AG08396 (cell line): Measurements from ENCODE around the gene ANO3.

Experiments used
- DNase-seq: peaks from one replicate; pipeline ENCODE4 v3.0.0; 2012; ENCODE audit warnings: low spot score, mixed read lengths

Gene ANO3

GRCh38 chr11:26359055-26359454 lies 27.1 kb downstream of the ANO3 start:
- no peak for DNase-seq

GRCh38 chr11:26365284-26365683 lies 33.4 kb downstream of the ANO3 start:
- no peak for DNase-seq

DNA sequence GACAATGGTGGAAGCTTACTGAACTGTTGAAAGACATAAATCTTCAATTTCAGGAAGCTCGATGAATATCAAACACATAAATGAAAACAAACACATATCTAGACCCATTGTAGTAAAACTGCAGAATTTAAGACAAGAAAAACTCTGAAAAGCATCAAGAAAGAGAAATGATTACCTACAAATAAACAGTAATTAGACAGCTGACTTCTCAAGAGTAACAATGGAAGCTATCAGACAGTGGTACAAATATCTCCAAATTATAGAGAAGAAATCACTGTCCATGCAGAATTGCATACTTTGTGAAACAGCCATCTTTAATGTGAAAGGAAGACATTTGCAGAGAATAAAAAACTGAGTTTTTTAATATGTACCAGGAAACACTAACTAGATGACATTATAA lies 45.7 kb downstream of the ANO3 start:
- DNase-seq: no peak

DNA sequence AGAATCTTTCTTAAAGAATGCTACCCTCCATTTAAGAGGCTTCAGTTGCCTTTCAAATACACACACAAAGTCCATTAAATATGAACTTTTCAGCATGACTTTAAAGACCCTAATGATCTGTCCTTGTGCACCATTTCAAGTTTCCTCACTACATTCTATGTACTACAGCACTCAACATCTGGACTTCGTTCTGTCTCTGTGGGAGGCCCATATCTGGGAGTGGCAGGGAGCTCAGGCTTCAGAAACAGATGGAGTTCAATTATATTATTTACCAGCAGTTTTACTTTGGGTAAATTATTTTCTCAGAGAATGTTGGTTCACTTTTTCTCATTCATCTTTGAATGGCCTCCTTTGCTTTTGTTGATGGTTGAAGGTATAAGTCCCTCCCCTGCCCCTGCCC lies 67.4 kb downstream of the ANO3 start:
- no peak for DNase-seq

DNA sequence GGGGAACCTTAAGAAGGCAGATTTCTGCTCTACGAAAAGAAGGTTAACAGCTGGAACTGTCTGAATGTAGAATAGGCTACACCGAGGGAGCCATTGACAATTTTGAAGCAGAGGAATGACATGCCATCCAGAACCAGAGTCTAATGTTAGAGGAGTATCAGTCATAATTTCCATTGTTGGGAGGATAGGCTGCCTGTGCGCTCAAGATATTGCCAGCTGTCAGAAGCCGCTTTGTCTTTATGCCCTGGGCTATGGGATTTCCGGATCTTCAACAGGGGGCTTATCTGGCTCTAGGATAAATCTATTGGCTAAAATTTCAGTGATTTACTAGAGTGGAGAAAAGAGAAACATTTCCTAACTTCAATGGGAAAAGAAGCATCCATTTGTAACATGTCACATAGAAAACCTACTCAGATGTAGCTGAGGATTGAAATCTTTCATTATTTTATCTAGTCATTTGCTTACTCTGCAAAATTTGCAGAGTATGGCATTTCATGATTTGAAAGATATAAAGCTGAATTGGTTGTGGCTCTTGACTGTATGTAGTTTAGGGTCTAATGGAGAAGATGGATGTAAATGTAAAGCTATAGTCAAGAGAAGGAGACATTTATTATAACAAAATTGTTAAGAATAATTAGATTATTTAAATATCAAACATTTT lies 78.9 kb downstream of the ANO3 start:
- DNase-seq: no peak

DNA sequence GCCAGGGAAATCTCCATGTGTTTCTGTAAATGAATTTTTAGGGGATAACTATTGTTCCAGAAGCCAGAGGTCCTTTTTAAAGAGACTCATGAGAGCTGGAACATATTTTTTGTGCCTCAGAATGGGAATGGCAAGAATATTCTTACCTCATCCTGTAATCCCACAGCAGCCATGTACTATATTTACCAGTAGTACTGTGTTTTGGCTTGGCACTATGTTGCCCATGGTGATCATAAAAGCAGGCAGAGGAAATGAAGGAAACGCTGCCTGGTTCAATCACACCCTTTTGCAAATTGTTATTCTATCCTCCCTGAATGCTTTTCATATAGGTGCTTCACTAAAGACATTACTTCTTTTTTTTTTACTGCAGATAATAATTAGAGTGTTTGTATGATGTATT lies 81.0 kb downstream of the ANO3 start:
- no peak for DNase-seq

DNA sequence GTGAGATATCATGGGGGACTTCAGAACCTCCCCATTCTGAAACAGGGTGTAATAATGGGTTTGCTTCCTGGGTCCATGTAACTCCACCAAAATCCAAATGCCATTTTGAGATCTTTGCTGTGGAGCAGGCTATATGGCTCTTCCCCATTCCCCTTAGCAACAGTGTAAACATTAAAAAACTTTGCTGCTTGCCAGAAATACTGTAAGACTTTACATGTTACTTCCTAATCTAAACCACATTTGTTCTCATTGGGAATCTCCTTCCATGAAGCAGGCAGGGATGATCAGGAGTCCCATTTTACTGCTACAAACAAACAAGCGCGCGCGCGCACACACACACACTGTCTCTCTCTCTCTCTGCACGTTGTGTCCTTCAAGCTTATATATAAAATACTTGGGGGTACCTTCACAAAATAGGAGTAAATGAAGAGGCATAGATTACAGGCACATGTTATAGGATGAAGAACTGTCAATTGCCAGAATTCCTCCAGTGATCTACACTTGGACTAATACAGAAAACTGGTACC lies 86.5 kb downstream of the ANO3 start:
- DNase-seq: no peak

DNA sequence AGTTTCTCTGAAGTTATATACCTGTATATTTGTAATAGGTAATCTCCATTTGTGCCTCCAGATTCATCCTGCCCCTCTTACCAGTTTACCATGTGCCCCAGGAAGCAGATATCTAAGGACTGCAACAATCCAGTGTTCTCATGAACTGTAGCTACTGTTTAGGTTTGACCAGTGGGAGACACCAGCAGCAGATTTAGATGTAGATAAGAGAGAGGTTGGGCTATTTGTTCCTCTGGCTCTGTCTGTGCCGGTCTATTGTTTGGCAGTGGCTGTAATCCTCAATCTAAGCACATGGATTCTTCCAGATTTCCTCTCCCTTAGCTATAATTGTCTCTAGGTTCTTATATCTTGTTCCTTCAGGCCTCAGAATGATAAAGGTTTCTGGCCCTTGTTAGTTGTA lies 88.4 kb downstream of the ANO3 start:
- no peak for DNase-seq

- no peak for DNase-seq
Observed at GRCh38 chr11:26424255-26424654, 92.3 kb downstream of the ANO3 start.

GRCh38 chr11:26439854-26440253 lies 107.9 kb downstream of the ANO3 start:
- no peak for DNase-seq

DNA sequence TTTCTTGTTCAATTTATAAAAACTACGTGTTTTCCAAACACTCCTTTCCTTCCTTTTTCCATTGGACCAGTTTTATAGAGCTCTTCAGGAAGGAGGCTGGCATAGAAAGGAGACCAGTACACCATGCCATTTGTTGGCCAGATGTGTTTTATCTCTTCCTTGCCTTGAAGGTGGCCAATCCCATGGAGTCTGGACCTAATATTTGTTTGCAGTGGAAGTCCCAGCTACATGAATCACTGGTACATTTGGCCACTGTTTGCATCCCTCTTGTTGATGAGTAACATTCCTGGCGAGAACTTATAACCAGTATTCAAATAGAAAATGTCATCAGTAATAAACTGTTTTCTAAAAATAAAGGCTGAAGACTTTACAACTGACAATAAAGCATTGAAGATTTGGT lies 110.2 kb downstream of the ANO3 start:
- peak; percentile 57 for DNase-seq

GRCh38 chr11:26443617-26444016 lies 111.7 kb downstream of the ANO3 start:
- DNase-seq: no peak

DNA sequence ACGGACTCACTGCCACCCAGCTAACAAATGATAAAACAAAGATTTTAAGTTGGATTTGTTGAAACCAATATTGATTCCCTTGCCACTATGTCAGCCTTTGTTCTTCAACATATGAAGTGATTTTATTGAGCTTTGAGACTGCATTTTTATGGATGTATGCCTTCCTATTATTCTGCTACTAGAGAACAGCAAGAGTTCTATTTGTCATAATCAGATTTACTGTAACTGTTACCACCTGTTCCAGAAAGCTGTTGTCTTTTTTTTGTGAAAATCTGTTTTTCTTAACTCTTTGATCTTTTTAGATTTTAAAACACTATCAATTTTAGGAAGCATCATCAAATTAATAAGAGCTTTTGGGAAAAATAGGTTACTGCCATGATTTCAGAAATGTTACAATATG lies 125.7 kb downstream of the ANO3 start:
- no peak for DNase-seq

- no peak for DNase-seq
Observed at GRCh38 chr11:26465274-26465673, 133.3 kb downstream of the ANO3 start.

DNA sequence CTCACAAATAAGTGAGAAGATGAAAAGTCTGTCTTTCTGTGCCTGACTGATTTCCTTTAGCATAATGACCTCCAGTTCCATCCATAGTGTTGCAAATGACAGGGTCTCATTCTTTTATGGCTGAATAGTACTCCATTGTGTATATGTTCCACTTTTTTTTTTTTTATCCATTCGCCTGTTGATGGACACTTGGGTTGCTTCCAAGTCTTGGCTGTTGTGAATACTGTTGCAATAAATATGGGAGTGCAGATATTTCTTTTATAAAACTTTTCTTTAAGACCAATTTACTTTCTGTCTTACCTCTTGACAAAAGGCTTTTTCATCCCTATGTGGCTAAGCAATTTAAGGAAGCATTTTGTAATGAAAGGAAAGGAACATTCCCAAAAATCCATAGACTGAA lies 135.6 kb downstream of the ANO3 start:
- DNase-seq: no peak

DNA sequence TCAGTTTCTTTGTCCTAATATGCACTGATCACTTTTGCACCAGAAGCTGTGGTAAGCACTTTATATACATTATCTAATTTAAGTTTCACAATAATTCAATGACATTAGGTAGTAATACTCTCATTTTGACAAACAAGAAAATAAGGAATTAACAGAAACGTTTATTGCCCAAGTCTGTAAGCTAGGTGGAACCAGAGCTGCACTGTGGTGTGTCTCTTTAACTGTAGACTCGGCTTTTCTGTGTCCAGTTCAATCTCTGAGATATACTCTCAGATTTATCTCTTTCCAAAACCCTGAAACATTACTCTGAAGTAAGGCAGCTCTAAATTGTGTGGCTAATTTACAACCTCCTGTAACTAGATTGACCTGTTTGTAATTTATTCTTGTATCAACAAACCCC lies 139.1 kb downstream of the ANO3 start:
- no peak for DNase-seq

- DNase-seq: no peak
Observed at GRCh38 chr11:26473216-26474194, 141.6 kb downstream of the ANO3 start.

DNA sequence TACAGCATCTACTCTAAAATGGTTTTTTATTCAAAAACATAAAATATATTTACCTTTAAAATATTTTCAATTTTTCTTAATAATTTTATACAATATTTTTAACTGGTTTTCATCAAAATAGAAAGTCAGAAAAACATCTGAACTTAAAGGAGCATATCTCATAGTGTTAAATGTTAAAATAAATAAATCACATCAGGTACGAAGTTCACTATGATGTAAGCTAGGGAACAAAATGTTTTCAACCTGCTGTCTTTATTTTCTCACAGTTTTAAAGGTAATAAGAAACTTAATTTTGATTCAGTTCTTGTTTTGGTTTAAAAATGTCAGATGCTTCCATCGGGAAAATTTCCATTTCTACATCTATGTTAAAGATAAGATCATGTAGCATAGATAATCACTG lies 142.5 kb downstream of the ANO3 start:
- no peak for DNase-seq

DNA sequence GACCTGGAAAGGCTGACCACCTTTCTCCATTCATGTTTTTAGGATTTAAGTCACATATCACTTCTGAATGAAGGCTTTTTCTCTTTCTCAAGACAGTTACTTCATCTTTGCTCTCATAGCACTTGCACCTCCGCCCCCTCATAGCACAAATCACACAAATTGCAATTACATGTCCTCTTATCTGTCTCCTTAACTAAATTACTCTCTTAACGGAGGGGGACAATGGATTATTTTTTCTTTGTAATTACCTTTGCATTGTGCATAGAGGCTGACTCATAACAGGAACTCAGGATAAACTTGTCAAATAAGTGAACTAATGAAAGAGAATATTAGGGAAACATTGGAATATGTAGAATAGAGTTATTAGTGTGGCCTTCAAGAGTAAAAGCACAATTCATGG lies 145.5 kb downstream of the ANO3 start:
- no peak for DNase-seq

DNA sequence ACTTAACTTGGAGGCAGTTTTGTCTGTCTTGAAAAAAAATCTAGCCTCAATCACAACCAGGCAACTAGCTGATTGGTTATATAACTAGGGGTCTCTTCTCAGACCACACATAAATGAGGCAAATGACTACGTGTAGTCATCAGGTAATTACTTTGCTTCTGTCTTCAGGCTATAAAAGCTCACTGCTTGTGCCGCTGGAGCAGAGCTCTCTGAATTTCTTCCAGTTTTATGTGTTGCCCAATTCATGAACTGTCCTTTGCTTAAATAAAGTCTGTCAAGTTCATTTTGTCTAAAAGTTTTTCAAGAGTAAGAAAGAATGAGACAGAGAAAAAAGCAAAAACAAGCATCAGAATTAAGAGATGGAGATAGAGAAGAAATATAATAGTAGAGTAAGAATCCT lies 146.8 kb downstream of the ANO3 start:
- no peak for DNase-seq

DNA sequence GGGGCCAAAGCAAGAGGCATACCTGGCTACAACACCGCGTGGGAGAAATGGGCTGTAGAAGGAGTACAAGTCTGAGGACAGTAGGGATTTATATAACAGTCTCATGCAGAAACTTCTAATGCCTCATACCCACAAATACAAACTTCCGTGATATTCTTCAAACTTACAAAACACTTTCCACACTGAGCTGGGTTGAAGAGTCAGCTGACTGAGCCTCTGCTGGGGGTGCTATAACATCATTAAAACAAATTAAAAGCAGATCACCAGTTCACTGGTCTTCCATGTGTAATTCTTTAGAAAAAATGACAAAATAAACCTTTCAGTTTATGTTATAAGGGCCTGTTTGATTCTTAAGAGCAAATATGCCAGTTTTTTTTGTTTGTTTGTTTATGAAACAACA lies 148.1 kb downstream of the ANO3 start:
- no peak for DNase-seq

DNA sequence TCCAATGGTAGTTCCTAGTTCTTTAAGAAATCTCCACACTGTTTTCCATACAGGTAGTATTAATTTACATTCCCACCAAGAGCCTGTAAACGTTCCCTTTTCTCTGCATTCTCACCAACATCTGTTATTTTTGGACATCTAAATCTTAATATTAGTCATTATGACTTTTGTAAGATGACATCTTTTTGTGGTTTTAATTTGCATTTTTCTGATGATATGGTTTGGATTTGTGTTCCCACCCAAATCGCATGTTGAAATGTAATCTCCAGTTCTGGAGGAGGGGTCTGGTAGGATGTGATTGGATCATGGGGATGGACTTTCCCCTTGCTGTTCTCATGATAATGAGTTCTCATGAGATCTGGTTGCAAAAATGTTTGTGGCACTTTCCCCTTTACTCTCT lies 151.2 kb downstream of the ANO3 start:
- no peak for DNase-seq

- no peak for DNase-seq
Observed at GRCh38 chr11:26490546-26490945, 158.6 kb downstream of the ANO3 start.
